Ectodermal cell (in vitro differentiated cells): ENCODE data around the gene COPB1.

Source experiments
- H3K27ac ChIP-seq: 2 replicates; pipeline ENCODE4 v1.7.0; 2013; ENCODE audit warnings: mild to moderate bottlenecking, low read depth, low read length; ENCODE audit not compliant: insufficient read depth, poor library complexity, severe bottlenecking
- H3K27me3 ChIP-seq: 2 replicates; pipeline ENCODE4 v1.7.0; 2013; ENCODE audit warnings: mild to moderate bottlenecking, low read length; ENCODE audit not compliant: insufficient read depth, control insufficient read depth, poor library complexity, severe bottlenecking
- H3K36me3 ChIP-seq: one replicate; pipeline ENCODE4 v1.7.0; 2013; ENCODE audit warnings: low read length; ENCODE audit not compliant: control insufficient read depth, insufficient read depth
- H3K4me1 ChIP-seq: one replicate; pipeline ENCODE4 v1.7.0; 2013; ENCODE audit warnings: low read length; ENCODE audit not compliant: control insufficient read depth, insufficient read depth
- H3K4me3 ChIP-seq: 2 replicates; pipeline ENCODE4 v1.7.0; 2013; ENCODE audit warnings: low read depth, low read length, control low read depth; ENCODE audit not compliant: insufficient read depth
- H3K9me3 ChIP-seq: 2 replicates; pipeline ENCODE4 v1.7.0; 2013; ENCODE audit warnings: mild to moderate bottlenecking, low read length, moderate library complexity; ENCODE audit not compliant: control insufficient read depth
- WGBS, 2 experiments: methylation state at CpG; one replicate each; pipeline ENCODE4 v1.1.7; 2013; ENCODE audit warnings: missing lambda C conversion rate in 2 of 2; 5-methylcytosine and 5-hydroxymethylcytosine counted together

COPB1 gene

DNA sequence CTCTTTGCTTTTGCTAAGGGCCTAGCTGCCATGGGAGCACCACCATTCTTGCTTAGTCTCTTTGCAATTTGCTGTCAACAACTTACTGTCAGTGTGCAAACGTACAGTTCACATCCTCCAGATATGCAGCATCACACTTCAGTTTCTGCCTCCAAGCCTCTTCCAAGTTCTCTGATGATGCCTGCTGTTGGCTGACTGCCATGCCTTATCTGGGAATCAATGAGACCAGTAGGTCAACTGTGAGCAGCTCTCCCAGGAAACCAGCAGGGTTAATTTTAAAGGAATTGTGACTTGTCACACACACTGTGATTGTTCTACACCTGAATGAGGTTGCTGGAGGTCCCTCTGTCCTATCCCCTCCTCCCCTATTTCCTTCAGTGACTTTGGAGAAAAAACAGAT lies 56.0 kb downstream of the COPB1 start:
- 95 to 100% methylated on average over 1 of the region's 1 CpG for WGBS, 2 experiments
- H3K4me1 ChIP-seq, result no peaks in the 10 kb centered on the region
- H3K36me3 ChIP-seq, result no peaks in the 10 kb centered on the region
- H3K9me3 ChIP-seq, result no peaks in the 10 kb centered on the region
- no peak overlapping the region for H3K27ac ChIP-seq
- H3K4me3 ChIP-seq, result no peak overlapping the region
- H3K27me3 ChIP-seq, result no peaks in the 10 kb centered on the region

DNA sequence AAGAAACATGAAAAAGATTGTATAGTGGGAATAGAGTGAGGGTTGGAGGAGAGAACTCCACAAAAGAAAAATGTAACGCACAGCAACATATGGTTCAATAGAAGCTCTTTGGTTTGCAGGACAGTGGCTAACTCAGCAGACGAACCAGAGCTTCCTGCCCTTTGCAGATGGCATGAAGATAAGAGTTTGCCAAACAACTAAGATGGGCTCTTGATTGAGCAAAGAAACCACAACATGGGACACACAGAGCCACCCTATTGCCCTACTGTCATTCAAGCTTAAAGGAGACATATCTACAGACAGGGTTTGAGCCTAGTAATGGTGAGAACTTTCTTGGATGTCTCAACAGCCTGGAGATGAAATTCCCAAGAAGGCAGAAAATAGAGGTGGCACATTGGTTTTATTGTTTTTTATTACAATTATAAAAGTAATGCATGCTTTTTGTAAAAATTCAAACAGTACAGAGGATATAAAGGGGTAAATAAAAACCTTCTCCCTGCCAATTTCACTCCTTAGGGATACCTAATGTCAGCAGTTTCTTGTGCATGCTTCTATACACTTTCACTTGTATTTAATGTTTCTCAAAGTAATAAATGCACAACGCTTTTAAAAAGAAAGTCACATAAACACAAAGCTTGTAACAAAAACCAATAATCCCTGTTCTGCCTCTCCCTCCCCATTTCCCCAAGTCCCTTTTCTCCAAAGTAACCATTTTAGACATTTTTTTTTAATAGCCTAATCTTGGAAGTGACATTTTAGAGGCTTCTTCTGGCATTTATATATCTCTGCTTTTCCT lies 63.7 kb downstream of the COPB1 start:
- Histone ChIP-seq H3K4me3 (no peak overlapping the region), H3K27me3 (no peaks in the 10 kb centered on the region), H3K9me3 (no peaks in the 10 kb centered on the region), H3K27ac (no peak overlapping the region), H3K4me1 (no peaks in the 10 kb centered on the region), H3K36me3 (no peaks in the 10 kb centered on the region)
- 92 to 94% methylated on average over 3 of the region's 3 CpGs for WGBS, 2 experiments

DNA sequence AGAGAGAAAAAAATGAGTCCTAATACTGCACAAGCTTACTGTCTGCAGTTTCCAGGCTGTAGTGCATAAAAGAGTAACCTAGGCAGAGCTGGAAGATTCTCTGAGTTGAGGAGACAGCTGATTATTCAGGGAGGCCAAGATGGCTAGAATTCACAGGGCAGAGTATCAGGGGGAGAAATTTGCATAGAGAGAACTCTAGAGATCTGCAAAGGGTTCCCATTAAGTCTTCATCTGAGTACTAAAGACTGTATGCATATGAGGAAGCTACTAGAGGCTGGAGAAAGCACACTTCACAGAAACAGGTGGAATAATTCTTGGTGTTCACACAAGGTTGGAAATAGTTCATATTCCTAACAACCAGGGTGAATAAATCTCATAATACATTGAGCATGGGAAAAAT lies 74.0 kb downstream of the COPB1 start:
- Histone ChIP-seq H3K27ac (no peak overlapping the region), H3K9me3 (no peaks in the 10 kb centered on the region), H3K4me1 (peaks cover 17% of the 10 kb centered on the region), H3K36me3 (no peaks in the 10 kb centered on the region), H3K4me3 (no peak overlapping the region), H3K27me3 (no peaks in the 10 kb centered on the region)

DNA sequence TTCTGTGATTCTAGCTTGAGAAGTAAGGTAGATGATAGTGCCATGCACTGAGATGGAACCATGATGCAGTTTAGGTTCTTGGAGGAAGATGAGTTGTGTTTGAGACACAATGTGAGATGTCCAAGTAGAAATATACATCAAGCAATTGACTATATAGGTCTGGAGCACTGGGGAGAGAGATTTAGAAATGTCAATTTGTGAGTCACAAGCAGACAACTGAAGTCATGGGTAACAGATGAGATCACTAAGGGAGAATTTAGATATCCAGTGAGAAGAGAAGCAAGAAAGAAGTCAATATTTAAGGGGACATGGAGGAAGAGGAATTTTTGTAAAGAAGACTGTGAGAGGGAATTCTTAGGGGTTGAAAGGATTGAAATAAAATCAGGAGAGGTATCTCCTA lies 75.5 kb downstream of the COPB1 start:
- H3K4me1 ChIP-seq, result peaks cover 17% of the 10 kb centered on the region
- no peaks in the 10 kb centered on the region for H3K27me3 ChIP-seq
- H3K27ac ChIP-seq, result no peak overlapping the region
- H3K4me3 ChIP-seq, result no peak overlapping the region
- H3K9me3 ChIP-seq, result no peaks in the 10 kb centered on the region
- no peaks in the 10 kb centered on the region for H3K36me3 ChIP-seq

DNA sequence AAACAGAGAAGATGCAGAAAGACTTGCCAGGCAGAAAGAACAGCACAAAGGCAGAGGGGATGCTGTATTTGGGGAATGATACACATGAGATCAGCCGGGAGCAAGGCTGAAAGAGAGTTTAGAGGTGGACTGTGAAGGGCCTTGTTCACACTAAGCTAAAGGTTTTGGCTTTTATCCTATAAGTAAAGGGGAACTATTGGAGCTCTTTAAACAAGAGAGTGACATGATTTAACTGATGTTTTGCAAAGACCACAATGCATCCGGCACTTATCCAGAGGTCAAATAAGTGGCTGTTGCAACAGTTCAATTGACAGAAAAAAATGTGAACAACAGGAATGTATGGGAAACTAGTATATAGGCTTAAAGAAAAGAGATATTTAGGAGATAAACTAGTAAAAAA lies 76.0 kb downstream of the COPB1 start:
- no peaks in the 10 kb centered on the region for H3K36me3 ChIP-seq
- no peaks in the 10 kb centered on the region for H3K27me3 ChIP-seq
- no peaks in the 10 kb centered on the region for H3K9me3 ChIP-seq
- 89 to 91% methylated on average over 2 of the region's 2 CpGs for WGBS, 2 experiments
- H3K27ac ChIP-seq, result no peak overlapping the region
- peaks cover 17% of the 10 kb centered on the region for H3K4me1 ChIP-seq
- H3K4me3 ChIP-seq, result no peak overlapping the region

DNA sequence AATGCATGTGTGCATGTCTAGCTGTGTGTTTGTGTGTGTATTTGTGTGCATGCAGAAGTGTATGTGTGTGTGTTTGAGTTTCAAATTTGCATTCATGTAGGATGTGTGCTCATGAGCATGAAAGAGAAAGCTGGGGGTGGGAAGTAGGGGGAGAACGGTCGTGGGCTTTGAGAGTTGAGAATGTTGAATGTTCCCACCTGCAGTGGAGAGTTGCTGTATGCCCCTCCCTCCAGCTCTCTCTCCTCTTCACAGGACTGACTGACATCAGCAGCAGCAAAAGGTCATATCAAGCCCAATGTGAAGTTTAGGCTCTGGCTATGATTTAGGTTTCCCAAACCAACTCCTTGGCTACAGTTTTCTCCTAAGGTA lies 76.8 kb downstream of the COPB1 start:
- H3K4me3 ChIP-seq, result no peak overlapping the region
- peak overlapping the region; percentile 47 for H3K27ac ChIP-seq
- H3K27me3 ChIP-seq, result no peaks in the 10 kb centered on the region
- WGBS, 2 experiments, result 23 to 25% methylated on average over 1 to 2 of the region's 2 CpGs
- peaks cover 18% of the 10 kb centered on the region for H3K4me1 ChIP-seq
- no peaks in the 10 kb centered on the region for H3K36me3 ChIP-seq
- no peaks in the 10 kb centered on the region for H3K9me3 ChIP-seq

DNA sequence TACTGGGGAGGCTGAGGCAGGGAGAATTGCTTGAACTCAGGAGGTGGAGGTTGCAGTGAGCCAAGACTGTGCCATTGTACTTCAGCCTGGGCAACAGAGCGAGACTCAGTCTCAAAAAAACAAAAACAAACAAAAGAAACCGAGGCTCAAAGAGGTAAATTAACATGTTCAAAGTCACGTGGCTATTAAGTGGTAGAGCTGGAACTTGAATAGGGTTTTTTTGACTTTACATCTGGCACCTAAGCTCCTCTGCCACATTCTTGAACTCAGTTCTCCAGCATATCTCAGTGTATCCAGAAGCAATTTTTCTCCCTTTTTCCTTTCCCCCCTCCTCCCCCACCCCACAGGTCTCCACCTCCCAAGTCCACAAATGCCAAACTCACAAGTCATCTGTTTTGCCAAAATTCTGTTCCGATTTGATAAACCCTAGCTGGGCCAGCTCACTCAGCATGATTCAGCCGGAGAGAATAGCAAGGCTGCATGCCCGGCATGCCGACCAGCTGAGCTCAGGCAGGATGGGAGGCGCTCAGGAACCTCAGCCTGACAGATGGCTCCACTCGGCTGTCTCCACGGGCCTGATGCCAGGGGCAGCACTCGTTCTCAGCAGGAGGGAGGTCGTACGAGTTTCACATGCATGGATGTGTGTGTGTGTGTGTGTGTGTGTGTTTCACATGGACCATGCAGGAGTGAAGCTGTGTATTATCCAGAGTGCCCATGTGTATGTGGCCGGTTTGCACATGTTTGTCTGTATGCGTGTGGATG lies 77.4 kb downstream of the COPB1 start:
- H3K4me3 ChIP-seq, result no peak overlapping the region
- 16 to 21% methylated on average over 15 of the region's 15 CpGs for WGBS, 2 experiments

DNA sequence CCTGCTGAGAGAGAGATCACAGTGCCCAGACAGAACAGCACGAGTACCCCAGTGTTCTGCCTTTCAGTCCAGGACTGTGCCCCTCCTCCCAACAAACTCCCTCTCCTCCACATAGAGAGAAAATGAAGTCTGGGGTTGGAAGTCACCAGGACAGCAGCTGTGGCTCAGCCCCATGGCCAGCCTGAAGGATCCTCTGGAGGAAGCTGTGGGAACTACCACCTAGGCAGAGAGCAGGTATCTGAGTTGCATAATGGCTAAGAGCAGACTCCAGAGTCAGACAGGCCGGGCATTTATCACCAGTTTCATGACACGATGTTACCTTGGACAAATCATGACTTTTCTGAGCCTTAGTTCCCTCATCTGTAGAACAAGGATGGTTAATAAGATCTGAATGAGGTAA lies 79.4 kb downstream of the COPB1 start:
- 94 to 97% methylated on average over 3 of the region's 3 CpGs for WGBS, 2 experiments
- H3K36me3 ChIP-seq, result no peaks in the 10 kb centered on the region
- peaks cover 28% of the 10 kb centered on the region for H3K4me1 ChIP-seq
- no peak overlapping the region for H3K27ac ChIP-seq
- no peak overlapping the region for H3K4me3 ChIP-seq
- no peaks in the 10 kb centered on the region for H3K27me3 ChIP-seq
- H3K9me3 ChIP-seq, result no peaks in the 10 kb centered on the region

More for the DNA sequence above, 77.4 kb downstream of the COPB1 start:
- Histone ChIP-seq H3K9me3 (no peaks in the 10 kb centered on the region), H3K36me3 (no peaks in the 10 kb centered on the region), H3K4me1 (peaks cover 24% of the 10 kb centered on the region), H3K27me3 (no peaks in the 10 kb centered on the region), H3K27ac (peak overlapping the region; percentile 65)

DNA sequence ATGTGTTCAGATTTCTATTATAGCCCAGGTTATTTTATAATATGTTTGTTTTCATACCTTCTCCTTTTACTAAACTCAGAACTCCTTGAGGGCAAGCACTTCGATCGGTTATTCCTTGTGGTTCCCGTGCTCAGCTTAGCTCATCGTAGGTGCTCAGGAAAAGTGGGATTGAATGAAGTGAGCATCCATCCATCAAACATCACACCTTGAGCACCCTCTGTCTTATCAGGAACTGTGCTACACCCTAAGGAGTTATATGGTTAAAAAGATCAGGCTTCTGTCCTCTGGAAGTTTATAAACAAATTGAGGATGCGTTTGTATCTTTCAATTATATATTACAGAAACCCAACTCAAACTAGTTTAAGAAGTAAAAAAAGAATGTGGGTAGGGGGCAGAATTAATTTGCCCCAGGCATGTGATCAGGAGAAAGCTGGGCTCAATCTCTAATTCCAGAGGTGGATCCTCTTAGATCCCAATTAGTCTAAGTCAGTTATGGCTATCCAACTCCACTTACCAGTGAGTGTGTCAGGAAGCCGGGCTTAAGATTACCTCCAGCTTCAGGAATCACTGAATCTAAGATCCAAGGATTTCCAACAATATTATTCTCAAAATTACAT lies 80.7 kb downstream of the COPB1 start:
- H3K36me3 ChIP-seq, result no peaks in the 10 kb centered on the region
- no peaks in the 10 kb centered on the region for H3K9me3 ChIP-seq
- no peak overlapping the region for H3K4me3 ChIP-seq
- H3K27me3 ChIP-seq, result no peaks in the 10 kb centered on the region
- H3K4me1 ChIP-seq, result peaks cover 29% of the 10 kb centered on the region
- 69 to 84% methylated on average over 2 to 5 of the region's 6 CpGs for WGBS, 2 experiments
- no peak overlapping the region for H3K27ac ChIP-seq

DNA sequence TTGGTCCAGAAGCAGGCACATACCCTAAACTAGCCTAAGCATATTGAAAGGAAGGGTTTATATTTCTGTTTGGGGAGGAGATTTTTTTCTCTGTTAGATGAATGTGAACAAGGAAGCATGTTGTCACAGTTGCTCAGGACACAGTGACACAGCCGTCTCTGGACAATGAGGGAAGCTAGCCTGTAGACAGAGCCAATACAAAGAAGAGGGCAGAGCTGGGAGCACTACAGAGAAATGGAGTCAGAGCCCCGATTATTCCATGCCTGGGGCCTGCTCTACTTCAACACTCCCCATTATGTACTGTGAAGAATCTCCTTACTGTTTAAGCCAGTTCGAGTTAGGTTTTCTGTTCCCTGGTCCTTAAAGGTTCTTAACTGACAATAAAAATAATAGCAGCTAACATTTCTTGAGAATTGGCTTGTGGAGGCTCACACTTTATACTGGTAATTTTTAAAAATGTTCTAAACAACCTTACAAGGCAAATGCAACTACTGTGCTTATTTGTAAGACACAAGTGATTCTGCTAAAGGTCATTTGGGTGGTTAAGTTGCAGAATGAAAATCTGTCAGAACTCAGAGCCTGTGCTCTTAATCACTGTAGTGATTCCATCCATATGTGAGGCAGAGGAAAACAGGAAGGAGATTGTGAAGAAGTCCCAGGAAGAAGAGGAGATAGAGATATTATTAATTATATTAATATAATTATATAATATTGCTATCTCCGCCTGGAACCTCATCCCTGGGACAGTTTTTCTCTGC lies 81.8 kb downstream of the COPB1 start:
- WGBS, 2 experiments, result 82 to 83% methylated on average over 3 to 4 of the region's 4 CpGs
- Histone ChIP-seq H3K4me1 (peaks cover 27% of the 10 kb centered on the region), H3K27ac (no peak overlapping the region), H3K27me3 (no peaks in the 10 kb centered on the region), H3K36me3 (no peaks in the 10 kb centered on the region), H3K4me3 (no peak overlapping the region), H3K9me3 (no peaks in the 10 kb centered on the region)
